HEK293 (cell line): ENCODE measurements around the gene PRCP.

Experiments
- CTCF ChIA-PET: fragments of 350-600 bp; formaldehyde crosslinking; extraction: SDS; loops from one replicate; lab custom pipeline; 2021; ENCODE audit warnings: antibody characterized with exemption; lab: Yijun Ruan, JAX
- POLR2A ChIA-PET: fragments of 300-600 bp; formaldehyde crosslinking; extraction: SDS; loops from one replicate; lab custom pipeline; 2020; ENCODE audit warnings: antibody characterized with exemption, inconsistent platforms; lab: Yijun Ruan, JAX
- H3K27ac ChIP-seq: fragments of 200-500 bp; sonication (Bioruptor generic); 2 replicates; pipeline ENCODE4 v1.5.1; 2014; ENCODE audit warnings: low read depth, low read length, control low read depth, inconsistent platforms; ENCODE audit errors: extremely low read depth
- H3K36me3 ChIP-seq, 2 experiments: fragments of 200-500 bp in 1 of 2; sonication (Bioruptor generic) in 1 of 2; 1 replicate in 1 of 2; 2 replicates in 1 of 2; pipeline ENCODE4 v1.5.1; 2014 to 2017; ENCODE audit warnings: inconsistent platforms in 2 of 2, low read length in 2 of 2; ENCODE audit not compliant: control insufficient read depth in 2 of 2, insufficient read depth in 1 of 2
- H3K4me1 ChIP-seq: fragments of 200-500 bp; sonication (Bioruptor generic); 2 replicates; pipeline ENCODE4 v1.5.1; 2014; ENCODE audit warnings: mild to moderate bottlenecking, low read length, inconsistent platforms; ENCODE audit not compliant: control insufficient read depth, insufficient read depth
- H3K4me3 ChIP-seq: 2 replicates; pipeline ENCODE4 v1.5.1; 2011; ENCODE audit warnings: low read depth, mild to moderate bottlenecking, control low read depth, low read length, moderate library complexity
- H3K9me3 ChIP-seq: fragments of 200-500 bp; sonication (Bioruptor generic); 2 replicates; pipeline ENCODE4 v1.5.1; 2014; ENCODE audit warnings: low read depth, low read length, inconsistent platforms; ENCODE audit not compliant: control insufficient read depth, insufficient read depth
- EGR2 ChIP-seq: fragments of 450-650 bp; formaldehyde crosslinking; IDR thresholded peaks from 2 replicates; pipeline ENCODE4 v1.5.1; 2016; ENCODE audit warnings: low read depth, missing biosample characterization, missing genetic modification characterization
- ELK4 ChIP-seq: IDR thresholded peaks from 2 replicates; pipeline ENCODE4 v1.6.1; 2011; ENCODE audit warnings: mild to moderate bottlenecking, low read depth, low read length, borderline replicate concordance
- OVOL3 ChIP-seq: fragments of 450-650 bp; formaldehyde crosslinking; IDR thresholded peaks from 2 replicates; pipeline ENCODE4 v1.5.1; 2016; ENCODE audit warnings: missing biosample characterization, missing genetic modification characterization
- PRDM1 ChIP-seq: fragments of 450-650 bp; formaldehyde crosslinking; IDR thresholded peaks from 2 replicates; pipeline ENCODE4; 2016; ENCODE audit warnings: missing biosample characterization, missing genetic modification characterization
- PRDM6 ChIP-seq: fragments of 450-650 bp; formaldehyde crosslinking; IDR thresholded peaks from 2 replicates; pipeline ENCODE4 v1.5.1; 2017; ENCODE audit warnings: missing biosample characterization, missing genetic modification characterization
- SCRT2 ChIP-seq: fragments of 450-650 bp; formaldehyde crosslinking; IDR thresholded peaks from 2 replicates; pipeline ENCODE4 v1.5.1; 2016; ENCODE audit warnings: missing biosample characterization, missing genetic modification characterization
- SP2 ChIP-seq: fragments of 450-650 bp; formaldehyde crosslinking; IDR thresholded peaks from 2 replicates; pipeline ENCODE4 v1.5.1; 2016; ENCODE audit warnings: missing biosample characterization, missing genetic modification characterization
- SP7 ChIP-seq: fragments of 450-650 bp; formaldehyde crosslinking; IDR thresholded peaks from 2 replicates; pipeline ENCODE4 v1.5.1; 2016; ENCODE audit warnings: missing biosample characterization, missing genetic modification characterization
- ZIC2 ChIP-seq: fragments of 450-650 bp; formaldehyde crosslinking; IDR thresholded peaks from 2 replicates; pipeline ENCODE4 v1.5.1; 2016; ENCODE audit warnings: missing biosample characterization, missing genetic modification characterization
- ZNF138 ChIP-seq: fragments of 450-650 bp; formaldehyde crosslinking; IDR thresholded peaks from 2 replicates; pipeline ENCODE4 v1.5.1; 2016; ENCODE audit warnings: missing biosample characterization, missing genetic modification characterization, borderline replicate concordance
- ZNF146 ChIP-seq: fragments of 450-650 bp; formaldehyde crosslinking; IDR thresholded peaks from 2 replicates; pipeline ENCODE4 v1.5.1; 2016; ENCODE audit warnings: missing biosample characterization, missing genetic modification characterization
- ZNF211 ChIP-seq: fragments of 450-650 bp; formaldehyde crosslinking; IDR thresholded peaks from 2 replicates; pipeline ENCODE4 v1.5.1; 2016; ENCODE audit warnings: low read depth, missing biosample characterization, missing genetic modification characterization
- ZNF311 ChIP-seq: fragments of 450-650 bp; formaldehyde crosslinking; IDR thresholded peaks from 2 replicates; pipeline ENCODE4 v1.5.1; 2017; ENCODE audit warnings: missing biosample characterization, missing genetic modification characterization, borderline replicate concordance
- ZNF354C ChIP-seq: fragments of 450-650 bp; formaldehyde crosslinking; IDR thresholded peaks from 2 replicates; pipeline ENCODE4 v1.5.1; 2016; ENCODE audit warnings: missing biosample characterization, missing genetic modification characterization, low read depth, borderline replicate concordance
- ZNF514 ChIP-seq: fragments of 450-650 bp; formaldehyde crosslinking; IDR thresholded peaks from 2 replicates; pipeline ENCODE4 v1.5.1; 2016; ENCODE audit warnings: missing biosample characterization, missing genetic modification characterization
- ZNF530 ChIP-seq: fragments of 450-650 bp; formaldehyde crosslinking; IDR thresholded peaks from 2 replicates; pipeline ENCODE4 v1.5.1; 2016; ENCODE audit warnings: low read depth, missing biosample characterization, missing genetic modification characterization
- ZNF610 ChIP-seq: fragments of 450-650 bp; formaldehyde crosslinking; IDR thresholded peaks from 2 replicates; pipeline ENCODE4 v1.5.1; 2016; ENCODE audit warnings: missing biosample characterization, missing genetic modification characterization, borderline replicate concordance
- ZNF629 ChIP-seq: fragments of 450-650 bp; formaldehyde crosslinking; IDR thresholded peaks from 2 replicates; pipeline ENCODE4 v1.5.1; 2017; ENCODE audit warnings: missing biosample characterization, missing genetic modification characterization
- ZNF658 ChIP-seq: fragments of 450-650 bp; formaldehyde crosslinking; IDR thresholded peaks from 2 replicates; pipeline ENCODE4; 2016; ENCODE audit warnings: missing biosample characterization, missing genetic modification characterization
- ZSCAN23 ChIP-seq: fragments of 450-650 bp; formaldehyde crosslinking; IDR thresholded peaks from 2 replicates; pipeline ENCODE4 v1.5.1; 2016; ENCODE audit warnings: missing biosample characterization, missing genetic modification characterization
- TF ChIP-seq, protein P1 (sequence below): fragments of 450-650 bp; formaldehyde crosslinking; IDR thresholded peaks from 2 replicates; pipeline ENCODE4 v1.5.1; 2016; ENCODE audit warnings: missing biosample characterization, missing genetic modification characterization
- TF ChIP-seq, protein P2 (sequence below): fragments of 450-650 bp; formaldehyde crosslinking; IDR thresholded peaks from 2 replicates; pipeline ENCODE4 v1.5.1; 2017; ENCODE audit warnings: missing biosample characterization, missing genetic modification characterization

The PRCP gene

DNA sequence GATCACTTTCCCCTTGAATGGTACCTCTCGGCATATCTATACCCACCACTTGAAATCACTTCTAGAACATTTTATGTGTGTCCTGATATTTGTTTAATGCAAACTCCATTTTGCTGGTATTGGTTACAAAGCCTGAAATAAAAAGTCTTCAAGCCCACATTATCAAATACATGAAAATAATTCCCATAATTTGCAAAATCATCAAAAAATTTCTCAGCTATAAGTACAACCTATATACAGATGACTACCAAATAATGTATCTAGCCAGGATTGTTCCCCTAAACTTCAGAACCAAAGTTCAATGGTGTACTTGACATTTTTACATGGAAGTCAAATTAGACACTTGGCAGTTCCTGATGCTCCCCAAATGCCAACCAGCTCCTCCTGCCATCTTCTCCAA, 71.8 kb downstream of the PRCP start (continued):
- TF ChIP-seq ELK4, result no peak
- TF ChIP-seq SP7, result no peak

DNA sequence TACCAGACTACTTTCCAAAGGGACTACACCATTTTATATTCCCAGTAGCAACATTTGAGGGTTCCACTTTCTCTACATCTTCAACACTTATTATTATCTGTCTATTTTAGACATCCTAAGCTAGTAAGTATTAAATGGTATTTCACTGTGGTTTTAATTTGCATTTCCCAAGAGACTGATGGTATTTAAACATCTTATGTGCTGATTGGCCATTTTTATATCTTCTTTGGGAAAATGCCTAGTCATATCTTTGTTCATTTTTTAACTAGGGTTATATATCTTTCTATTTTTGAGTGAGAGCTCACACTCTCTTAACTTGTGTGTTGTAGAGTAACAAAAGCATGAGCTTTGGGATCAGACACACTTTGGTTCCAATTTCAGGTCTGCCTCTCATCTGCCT, 73.7 kb downstream of the PRCP start:
- ChIA-PET CTCF (interaction anchor here (1.0 kb wide), 1 partner anchor 109 kb away, joined by 4 read pairs; no protein-coding TSS in a partner anchor), POLR2A (no interaction called here)
- Histone ChIP-seq H3K36me3 (peaks cover 0 to 7% of the 10 kb centered on the region in 2 experiments; a peak in 1 of 3 replicates), H3K4me3 (no peak overlapping the region), H3K27ac (no peak overlapping the region), H3K4me1 (no peaks in the 10 kb centered on the region), H3K9me3 (no peaks in the 10 kb centered on the region)
- TF ChIP-seq ZNF530 (tag by site-specific recombination), result no peak
- TF ChIP-seq SP7, result no peak
- TF ChIP-seq EGR2 (tag by site-specific recombination), result no peak
- TF ChIP-seq PRDM6, result no peak
- TF ChIP-seq, protein P1, sequence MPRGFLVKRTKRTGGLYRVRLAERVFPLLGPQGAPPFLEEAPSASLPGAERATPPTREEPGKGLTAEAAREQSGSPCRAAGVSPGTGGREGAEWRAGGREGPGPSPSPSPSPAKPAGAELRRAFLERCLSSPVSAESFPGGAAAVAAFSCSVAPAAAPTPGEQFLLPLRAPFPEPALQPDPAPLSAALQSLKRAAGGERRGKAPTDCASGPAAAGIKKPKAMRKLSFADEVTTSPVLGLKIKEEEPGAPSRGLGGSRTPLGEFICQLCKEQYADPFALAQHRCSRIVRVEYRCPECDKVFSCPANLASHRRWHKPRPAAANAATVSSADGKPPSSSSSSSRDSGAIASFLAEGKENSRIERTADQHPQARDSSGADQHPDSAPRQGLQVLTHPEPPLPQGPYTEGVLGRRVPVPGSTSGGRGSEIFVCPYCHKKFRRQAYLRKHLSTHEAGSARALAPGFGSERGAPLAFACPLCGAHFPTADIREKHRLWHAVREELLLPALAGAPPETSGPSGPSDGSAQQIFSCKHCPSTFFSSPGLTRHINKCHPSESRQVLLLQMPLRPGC (tag by site-specific recombination), result no peak
- no peak for TF ChIP-seq ZNF354C (tag by site-specific recombination)
- TF ChIP-seq SCRT2 (tag by site-specific recombination), result no peak
- no peak for TF ChIP-seq ZNF629
- TF ChIP-seq SP2 (tag by site-specific recombination), result no peak
- no peak for TF ChIP-seq ZIC2 (tag by site-specific recombination)
- no peak for TF ChIP-seq ZNF610 (tag by site-specific recombination)

DNA sequence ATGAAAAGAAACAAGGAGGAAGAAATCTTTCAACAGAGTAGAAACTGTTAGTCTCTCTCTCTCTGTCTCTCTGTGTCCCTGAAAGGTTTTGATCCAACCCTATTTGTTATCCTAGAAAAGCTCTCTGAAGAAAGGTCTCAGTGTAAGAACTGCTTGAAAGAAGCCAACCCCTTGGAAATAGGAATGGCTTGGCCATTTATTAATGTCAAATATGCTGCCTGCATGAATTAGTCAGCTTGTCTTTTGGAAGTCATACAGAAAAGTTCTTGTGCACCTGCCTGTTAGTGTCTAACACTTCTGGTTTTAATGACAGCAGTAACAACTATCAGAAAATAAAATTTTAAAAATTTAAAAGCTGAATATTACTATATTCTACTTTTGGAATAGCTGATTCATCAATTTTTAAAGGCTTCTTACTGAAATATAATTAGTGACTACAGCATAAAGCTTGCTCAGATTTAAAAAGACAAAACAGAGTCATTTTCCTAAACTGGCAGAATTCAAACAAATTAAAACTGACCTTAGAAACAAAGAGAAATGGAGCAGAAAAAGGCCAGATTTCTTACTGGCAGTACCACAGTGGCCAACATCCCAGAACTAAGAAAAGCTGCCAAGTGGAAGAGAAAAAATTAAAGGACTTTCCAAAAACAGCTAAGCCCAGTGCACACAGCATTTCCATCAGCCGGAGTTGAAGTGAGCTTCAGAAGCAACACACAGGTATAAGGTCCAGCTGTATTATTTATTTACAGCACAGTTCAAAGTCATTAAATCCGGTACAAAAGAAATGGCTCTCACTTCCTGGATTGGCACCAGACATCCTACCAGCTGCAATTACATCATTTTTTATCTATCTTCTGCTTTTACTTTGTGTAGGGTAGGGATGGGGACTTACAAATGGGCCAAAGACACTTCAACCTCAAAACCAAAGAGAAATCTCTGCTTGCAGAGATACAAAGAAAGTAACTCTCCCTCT, 76.3 kb downstream of the PRCP start:
- no peak overlapping the region for H3K4me3 ChIP-seq
- ChIA-PET CTCF (interaction anchor here (0.6 to 1.1 kb wide), 4 partner anchors 9 to 72 kb away, joined by 3 to 4 read pairs (median 3); no protein-coding TSS in a partner anchor), POLR2A (no interaction called here)
- H3K4me1 ChIP-seq, result no peaks in the 10 kb centered on the region
- no peak overlapping the region for H3K27ac ChIP-seq
- H3K9me3 ChIP-seq, result no peaks in the 10 kb centered on the region
- peaks cover 0 to 7% of the 10 kb centered on the region in 2 experiments; a peak in 1 of 3 replicates for H3K36me3 ChIP-seq
- TF ChIP-seq OVOL3 (no peak), ZNF311 (tag by site-specific recombination) (no peak), ZNF146 (tag by site-specific recombination) (no peak), ZNF138 (tag by site-specific recombination) (no peak), ZNF514 (tag by site-specific recombination) (no peak), ZSCAN23 (tag by site-specific recombination) (no peak), ZNF211 (tag by site-specific recombination) (no peak), ZNF658 (tag by site-specific recombination) (no peak), PRDM1 (tag by site-specific recombination) (no peak)
- TF ChIP-seq, protein P2, sequence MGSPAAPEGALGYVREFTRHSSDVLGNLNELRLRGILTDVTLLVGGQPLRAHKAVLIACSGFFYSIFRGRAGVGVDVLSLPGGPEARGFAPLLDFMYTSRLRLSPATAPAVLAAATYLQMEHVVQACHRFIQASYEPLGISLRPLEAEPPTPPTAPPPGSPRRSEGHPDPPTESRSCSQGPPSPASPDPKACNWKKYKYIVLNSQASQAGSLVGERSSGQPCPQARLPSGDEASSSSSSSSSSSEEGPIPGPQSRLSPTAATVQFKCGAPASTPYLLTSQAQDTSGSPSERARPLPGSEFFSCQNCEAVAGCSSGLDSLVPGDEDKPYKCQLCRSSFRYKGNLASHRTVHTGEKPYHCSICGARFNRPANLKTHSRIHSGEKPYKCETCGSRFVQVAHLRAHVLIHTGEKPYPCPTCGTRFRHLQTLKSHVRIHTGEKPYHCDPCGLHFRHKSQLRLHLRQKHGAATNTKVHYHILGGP (tag by site-specific recombination), result no peak
- TF ChIP-seq, protein P1 (tag by site-specific recombination), result no peak
